ENCODE results near the gene GDPD5. TPM values are rescaled to one million over a fixed set of nuclear protein-coding genes. Genes with fewer than 3 reads are reported as not detected.

The GDPD5 gene
- total and polyA plus RNA-seq, 9 of the 15 experiments (the other 6 are each of a cell fraction or from before 2014, with no cell fraction given): 0.32 to 27.3 (median 8.0) TPM

DNA sequence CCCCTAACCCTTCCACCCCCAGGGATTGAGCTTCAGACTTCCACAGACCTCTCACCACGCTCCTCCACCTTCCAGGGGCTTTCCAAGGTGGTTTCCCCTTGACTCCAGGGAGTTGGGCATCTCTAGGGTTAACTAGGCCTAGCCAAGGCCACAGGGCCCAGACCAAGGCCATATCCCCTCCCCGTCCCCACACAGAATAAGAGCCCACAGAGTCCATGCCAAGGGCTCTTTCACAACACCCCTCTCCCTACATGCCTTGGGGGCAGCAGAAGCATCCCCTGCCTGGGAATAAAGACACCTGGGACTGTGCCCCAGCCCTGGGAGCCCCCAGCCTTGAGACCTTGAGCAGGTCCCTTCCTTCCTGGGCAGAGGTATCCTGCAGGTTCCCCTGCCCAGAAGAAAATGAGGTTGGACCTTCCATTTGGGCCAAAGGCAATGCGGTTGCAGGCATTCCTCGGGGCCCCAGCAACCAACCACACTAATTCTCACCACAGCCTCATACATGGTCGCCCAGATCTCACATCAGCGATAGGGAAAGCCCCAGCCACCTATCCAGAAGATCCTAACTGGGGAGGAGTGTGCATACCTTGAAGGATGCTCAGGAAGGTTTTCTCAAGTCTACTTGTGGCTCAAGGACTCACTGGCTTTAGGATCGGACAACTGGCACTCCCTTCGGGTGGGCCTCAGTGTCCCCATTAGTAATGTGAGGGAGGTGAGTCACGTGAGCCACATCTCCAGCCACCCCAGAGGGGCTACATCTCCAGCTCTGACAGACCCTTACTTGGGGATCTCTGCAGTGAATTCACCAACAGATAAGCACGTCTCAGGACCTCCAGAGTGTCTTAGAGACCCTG lies 1.7 kb downstream of the GDPD5 start (continued):
- TF ChIP-seq, protein P1, sequence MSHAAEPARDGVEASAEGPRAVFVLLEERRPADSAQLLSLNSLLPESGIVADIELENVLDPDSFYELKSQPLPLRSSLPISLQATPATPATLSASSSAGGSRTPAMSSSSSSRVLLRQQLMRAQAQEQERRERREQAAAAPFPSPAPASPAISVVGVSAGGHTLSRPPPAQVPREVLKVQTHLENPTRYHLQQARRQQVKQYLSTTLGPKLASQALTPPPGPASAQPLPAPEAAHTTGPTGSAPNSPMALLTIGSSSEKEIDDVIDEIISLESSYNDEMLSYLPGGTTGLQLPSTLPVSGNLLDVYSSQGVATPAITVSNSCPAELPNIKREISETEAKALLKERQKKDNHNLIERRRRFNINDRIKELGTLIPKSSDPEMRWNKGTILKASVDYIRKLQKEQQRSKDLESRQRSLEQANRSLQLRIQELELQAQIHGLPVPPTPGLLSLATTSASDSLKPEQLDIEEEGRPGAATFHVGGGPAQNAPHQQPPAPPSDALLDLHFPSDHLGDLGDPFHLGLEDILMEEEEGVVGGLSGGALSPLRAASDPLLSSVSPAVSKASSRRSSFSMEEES (CRISPR knock-in tag; IDR thresholded peaks at IDR 0.05): peak; percentile 25; the same call in 1 of the 2 replicates
- TF ChIP-seq, protein P2, sequence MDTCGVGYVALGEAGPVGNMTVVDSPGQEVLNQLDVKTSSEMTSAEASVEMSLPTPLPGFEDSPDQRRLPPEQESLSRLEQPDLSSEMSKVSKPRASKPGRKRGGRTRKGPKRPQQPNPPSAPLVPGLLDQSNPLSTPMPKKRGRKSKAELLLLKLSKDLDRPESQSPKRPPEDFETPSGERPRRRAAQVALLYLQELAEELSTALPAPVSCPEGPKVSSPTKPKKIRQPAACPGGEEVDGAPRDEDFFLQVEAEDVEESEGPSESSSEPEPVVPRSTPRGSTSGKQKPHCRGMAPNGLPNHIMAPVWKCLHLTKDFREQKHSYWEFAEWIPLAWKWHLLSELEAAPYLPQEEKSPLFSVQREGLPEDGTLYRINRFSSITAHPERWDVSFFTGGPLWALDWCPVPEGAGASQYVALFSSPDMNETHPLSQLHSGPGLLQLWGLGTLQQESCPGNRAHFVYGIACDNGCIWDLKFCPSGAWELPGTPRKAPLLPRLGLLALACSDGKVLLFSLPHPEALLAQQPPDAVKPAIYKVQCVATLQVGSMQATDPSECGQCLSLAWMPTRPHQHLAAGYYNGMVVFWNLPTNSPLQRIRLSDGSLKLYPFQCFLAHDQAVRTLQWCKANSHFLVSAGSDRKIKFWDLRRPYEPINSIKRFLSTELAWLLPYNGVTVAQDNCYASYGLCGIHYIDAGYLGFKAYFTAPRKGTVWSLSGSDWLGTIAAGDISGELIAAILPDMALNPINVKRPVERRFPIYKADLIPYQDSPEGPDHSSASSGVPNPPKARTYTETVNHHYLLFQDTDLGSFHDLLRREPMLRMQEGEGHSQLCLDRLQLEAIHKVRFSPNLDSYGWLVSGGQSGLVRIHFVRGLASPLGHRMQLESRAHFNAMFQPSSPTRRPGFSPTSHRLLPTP (IDR thresholded peaks at IDR 0.05; ENCODE audit: borderline replicate concordance, extremely low read depth, insufficient read length): no peak
- TF ChIP-seq, protein P3, sequence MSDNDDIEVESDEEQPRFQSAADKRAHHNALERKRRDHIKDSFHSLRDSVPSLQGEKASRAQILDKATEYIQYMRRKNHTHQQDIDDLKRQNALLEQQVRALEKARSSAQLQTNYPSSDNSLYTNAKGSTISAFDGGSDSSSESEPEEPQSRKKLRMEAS (CRISPR knock-in tag; IDR thresholded peaks at IDR 0.05): no peak
- TF ChIP-seq, protein P4, sequence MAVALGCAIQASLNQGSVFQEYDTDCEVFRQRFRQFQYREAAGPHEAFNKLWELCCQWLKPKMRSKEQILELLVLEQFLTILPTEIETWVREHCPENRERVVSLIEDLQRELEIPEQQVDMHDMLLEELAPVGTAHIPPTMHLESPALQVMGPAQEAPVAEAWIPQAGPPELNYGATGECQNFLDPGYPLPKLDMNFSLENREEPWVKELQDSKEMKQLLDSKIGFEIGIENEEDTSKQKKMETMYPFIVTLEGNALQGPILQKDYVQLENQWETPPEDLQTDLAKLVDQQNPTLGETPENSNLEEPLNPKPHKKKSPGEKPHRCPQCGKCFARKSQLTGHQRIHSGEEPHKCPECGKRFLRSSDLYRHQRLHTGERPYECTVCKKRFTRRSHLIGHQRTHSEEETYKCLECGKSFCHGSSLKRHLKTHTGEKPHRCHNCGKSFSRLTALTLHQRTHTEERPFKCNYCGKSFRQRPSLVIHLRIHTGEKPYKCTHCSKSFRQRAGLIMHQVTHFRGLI (CRISPR knock-in tag; IDR thresholded peaks at IDR 0.05): no peak
